HG03066 (cell line): ENCODE data around the gene FOXC1.

Experiments
- ATAC-seq: cut with Tn5 transposase; IDR thresholded peaks from one replicate; pipeline ENCODE4 v1.9.1; 2021; ENCODE audit warnings: low read depth; ENCODE audit not compliant: unreplicated experiment

The FOXC1 gene

DNA sequence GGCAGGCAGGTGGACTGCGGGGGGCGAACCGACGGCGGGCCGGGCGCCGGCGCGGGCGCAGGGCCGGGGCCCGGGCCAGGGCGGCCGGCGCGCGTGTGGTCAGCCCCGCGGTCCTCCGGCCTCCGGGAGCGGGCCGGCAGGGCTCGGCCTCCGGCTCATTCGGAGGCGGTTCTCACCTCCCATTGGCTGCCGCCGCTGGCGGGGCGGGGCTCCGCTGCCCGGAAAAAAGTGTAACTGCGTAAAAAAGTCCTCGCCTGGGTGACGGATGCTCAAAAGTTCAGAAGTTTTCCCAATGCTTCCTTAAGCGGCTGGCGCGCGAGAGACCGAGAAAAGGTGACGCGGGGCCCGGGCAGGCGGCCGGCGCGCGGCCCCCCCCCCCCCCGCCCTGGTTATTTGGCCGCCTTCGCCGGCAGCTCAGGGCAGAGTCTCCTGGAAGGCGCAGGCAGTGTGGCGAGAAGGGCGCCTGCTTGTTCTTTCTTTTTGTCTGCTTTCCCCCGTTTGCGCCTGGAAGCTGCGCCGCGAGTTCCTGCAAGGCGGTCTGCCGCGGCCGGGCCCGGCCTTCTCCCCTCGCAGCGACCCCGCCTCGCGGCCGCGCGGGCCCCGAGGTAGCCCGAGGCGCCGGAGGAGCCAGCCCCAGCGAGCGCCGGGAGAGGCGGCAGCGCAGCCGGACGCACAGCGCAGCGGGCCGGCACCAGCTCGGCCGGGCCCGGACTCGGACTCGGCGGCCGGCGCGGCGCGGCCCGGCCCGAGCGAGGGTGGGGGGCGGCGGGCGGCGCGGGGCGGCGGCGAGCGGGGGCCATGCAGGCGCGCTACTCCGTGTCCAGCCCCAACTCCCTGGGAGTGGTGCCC lies at the start of gene FOXC1:
TSS of gene FOXC1 (plus strand) at position 268 of the 849 bp plus-strand sequence. CDS start at position 799, 531 bp downstream.
- ATAC-seq: no peak

DNA sequence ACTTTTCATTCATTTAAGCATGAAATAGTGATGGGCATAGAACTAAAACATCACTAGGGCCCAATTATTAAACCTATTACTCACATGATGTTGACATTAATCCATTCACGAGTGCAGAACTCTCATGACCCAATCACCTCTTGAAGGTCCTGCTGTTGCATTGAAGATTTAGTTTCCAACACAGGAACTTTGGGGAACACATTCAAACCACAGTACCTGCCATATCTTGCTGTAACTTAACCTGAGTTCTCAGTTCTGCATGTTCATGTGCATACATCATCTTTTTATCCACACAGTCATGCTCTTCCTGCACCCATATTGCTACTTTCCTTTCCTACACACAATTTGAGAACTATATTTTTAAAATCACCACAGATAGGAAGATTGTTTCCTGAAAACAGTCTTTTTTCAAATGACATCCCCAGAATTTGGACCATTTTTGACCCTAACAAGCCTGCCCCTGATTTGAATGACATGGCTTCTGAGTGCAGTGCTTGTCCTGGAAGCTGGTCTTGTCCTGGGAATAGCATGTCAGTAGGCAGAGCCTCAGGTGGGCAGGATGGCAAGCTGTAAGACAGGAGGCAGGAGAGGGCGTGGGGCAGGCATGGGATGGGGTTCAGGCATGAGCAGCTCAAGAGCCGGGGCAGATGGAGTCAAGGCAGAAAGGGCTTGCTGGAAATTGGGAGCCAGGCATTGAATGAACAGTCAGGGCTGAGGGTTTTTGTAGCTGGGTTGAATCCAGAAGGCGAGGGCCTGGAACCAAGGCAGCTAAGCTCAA lies 49.2 kb upstream of the FOXC1 start:
- ATAC-seq: no peak

DNA sequence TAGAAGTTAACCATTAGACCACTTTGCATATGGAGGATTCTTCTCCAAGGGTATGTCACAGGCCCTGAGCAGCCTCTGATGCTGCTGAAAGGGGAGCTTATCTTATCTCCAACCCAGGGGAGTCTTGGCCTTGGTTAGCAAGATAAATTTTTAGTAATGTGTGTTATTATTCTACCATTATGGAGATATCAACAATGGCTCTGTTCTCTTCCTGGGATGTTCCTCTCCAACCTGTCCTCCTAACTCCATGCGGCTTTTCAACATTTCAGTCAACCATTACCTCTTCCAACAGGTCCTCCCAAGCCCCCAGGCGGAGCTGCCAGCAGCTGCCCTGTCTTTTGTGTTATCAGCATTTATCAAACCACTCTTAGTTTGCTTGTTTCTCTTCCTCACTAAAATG lies 48.4 kb upstream of the FOXC1 start:
- ATAC-seq: no peak

- ATAC-seq: no peak
Measured at GRCh38 chr6:1562171-1562955, 47.4 kb upstream of the FOXC1 start.

GRCh38 chr6:1569377-1569776 lies 40.3 kb upstream of the FOXC1 start:
- ATAC-seq: no peak

- no peak for ATAC-seq
Measured at GRCh38 chr6:1570848-1571247, 38.9 kb upstream of the FOXC1 start.

- ATAC-seq: no peak
Measured at GRCh38 chr6:1572892-1573291, 36.8 kb upstream of the FOXC1 start.

GRCh38 chr6:1574083-1574761 lies 35.5 kb upstream of the FOXC1 start:
- ATAC-seq: no peak

- no peak for ATAC-seq
Measured at GRCh38 chr6:1574890-1575209, 34.9 kb upstream of the FOXC1 start.

- ATAC-seq: no peak
Measured at GRCh38 chr6:1575210-1576041, 34.3 kb upstream of the FOXC1 start.

DNA sequence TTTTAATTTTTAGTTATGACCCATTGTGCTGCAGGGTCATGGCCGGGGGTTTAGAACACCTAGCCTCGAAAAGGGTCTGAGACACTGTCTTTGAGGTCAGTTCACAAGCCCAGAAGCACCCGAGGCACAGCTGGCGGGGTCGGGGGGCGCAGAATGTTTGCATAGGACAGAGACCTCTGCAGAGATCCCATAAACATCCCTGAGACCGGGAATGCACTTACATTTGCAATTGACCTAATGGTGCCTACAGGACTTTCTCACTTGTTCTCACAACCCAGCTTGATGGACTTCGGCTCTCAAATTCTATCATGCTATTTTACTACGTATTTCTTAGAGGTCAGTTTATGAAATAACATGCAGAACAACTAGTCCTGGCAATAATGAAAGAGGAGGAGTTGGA lies 33.5 kb upstream of the FOXC1 start:
- no peak for ATAC-seq

DNA sequence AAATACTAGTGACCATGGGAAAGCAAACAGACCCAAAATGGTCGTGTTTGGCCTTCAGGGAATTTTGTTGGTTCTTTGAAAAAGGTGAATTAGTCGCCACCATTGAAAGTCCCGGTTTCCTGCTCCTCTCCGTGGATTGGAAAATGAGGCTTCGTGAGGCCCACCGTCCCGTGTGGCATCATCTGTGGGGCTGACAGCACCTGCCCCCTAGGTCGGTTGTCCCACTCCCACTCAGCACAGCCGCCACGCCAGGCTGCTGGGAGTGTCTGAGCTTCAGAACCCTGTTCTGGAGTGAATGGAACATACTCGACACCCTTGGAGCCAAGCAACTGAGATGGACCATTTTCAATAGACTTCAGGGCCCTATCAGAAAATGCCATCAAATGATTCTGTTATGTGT lies 33.0 kb upstream of the FOXC1 start:
- ATAC-seq: no peak

GRCh38 chr6:1577146-1577680 lies 32.5 kb upstream of the FOXC1 start:
- no peak for ATAC-seq

DNA sequence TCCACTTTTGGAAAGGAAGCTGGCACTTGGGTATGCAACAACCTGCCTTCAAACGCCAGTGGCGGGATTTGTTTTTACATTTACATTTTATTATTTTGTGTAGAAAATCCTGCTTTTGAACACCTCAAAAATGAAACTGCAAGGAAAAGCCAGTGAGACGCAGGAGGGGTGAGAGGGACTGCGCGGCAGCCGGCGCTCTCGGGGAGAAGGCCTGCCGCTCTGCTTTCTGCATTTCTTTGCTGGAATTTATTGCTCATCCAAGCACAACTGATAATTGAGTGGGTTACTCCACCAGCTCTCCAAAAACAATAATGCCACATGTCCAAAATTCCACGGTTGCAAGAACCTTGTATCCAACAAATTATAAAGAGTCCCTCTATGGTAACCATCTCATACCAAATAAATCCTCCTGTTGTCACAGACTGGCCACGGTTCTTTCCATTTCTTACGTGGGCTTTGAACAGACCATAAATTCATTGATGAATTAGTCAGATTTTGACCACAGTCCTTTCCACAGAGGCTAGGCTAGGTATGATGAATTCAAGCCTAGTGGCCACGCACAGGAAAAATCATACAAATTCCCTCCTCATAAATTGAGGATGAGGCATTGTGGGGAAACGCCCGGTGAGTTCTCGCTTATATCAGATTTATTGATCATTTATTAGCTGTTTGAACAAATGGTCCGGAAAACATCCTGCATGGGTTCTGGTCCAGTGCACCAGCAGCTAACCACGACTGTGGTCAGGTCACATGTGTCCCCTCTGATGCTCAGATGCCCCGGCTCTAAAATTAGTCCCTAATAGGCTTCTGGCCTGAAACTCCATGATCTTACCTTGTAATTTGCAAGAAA lies 31.6 kb upstream of the FOXC1 start:
- ATAC-seq: no peak

GRCh38 chr6:1579096-1579495 lies 30.6 kb upstream of the FOXC1 start:
- ATAC-seq: no peak

DNA sequence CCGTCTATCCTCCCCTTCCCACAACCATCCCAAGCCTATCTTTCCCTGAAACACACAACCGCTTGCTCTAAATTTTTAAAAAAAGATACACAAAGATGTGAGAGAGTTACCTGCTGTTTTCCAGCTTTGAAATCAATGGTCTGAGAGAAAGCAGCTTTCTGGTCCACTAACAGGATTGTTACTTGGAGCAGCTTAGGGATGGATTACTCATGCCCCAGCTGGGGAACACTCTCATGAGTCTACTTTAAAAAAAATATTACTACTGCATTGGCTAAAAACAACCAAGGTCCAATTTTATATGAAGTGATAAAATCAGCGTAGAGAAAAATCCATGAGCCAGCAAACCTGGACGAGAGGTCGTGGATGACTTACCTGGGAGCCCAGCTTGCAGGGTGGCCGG lies 29.6 kb upstream of the FOXC1 start:
- ATAC-seq: no peak

DNA sequence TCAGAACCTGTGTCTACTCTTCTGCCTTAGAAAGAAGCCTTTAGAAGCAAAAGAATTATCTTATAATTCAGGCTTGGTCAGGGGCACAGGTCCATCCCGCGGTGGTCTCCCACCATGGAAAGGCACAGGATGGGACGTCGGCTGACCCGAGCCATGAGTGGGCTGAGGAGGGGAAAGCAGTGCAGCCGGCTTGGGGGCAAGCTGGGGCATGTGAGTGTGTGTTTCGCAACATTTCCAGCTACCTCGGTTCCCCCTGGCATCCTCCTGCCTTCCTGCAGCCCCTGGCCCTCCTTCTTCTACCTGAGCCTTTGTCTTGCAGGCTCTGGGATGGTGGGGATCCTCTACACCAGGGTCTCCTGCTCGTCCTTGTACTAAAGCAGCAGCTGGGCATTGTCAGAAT lies 29.1 kb upstream of the FOXC1 start:
- no peak for ATAC-seq

GRCh38 chr6:1581120-1581991 lies 28.4 kb upstream of the FOXC1 start:
- no peak for ATAC-seq
